HEK293T (cell line): Measurements from ENCODE around the gene C6orf62.
A peak's percentile ranks its signal among the peaks of the same experiment; 100 is the strongest.
"Not testable (repeated sequence)": the region's sequence is repeated elsewhere in the genome, so short reads cannot be mapped to it uniquely, and the experiment has no call there.

Experiments used
- CTCF ChIA-PET: fragments of 350-600 bp; formaldehyde crosslinking; extraction: SDS; loops from one replicate; lab custom pipeline; 2021; ENCODE audit warnings: antibody characterized with exemption, inconsistent platforms; lab: Yijun Ruan, JAX
- POLR2A ChIA-PET: fragments of 350-600 bp; formaldehyde crosslinking; extraction: SDS; loops from one replicate; lab custom pipeline; 2020; ENCODE audit warnings: antibody characterized with exemption, inconsistent platforms; lab: Yijun Ruan, JAX
- DNase-seq: peaks from one replicate; pipeline ENCODE4 v3.0.0; 2012; ENCODE audit warnings: mixed read lengths; ENCODE audit errors: extremely low spot score
- ARNT ChIP-seq: fragments of 450-650 bp; IDR thresholded peaks from 2 replicates; pipeline ENCODE4 v1.6.1; 2017; ENCODE audit warnings: mild to moderate bottlenecking
- BHLHE40 ChIP-seq: fragments of 450-650 bp; IDR thresholded peaks from 2 replicates; pipeline ENCODE4 v1.6.1; 2016; ENCODE audit warnings: mild to moderate bottlenecking, moderate library complexity, borderline replicate concordance
- CTBP1 ChIP-seq: fragments of 450-650 bp; IDR thresholded peaks from 2 replicates; pipeline ENCODE4 v1.6.1; 2016; ENCODE audit warnings: borderline replicate concordance
- ELF4 ChIP-seq: fragments of 450-650 bp; IDR thresholded peaks from 2 replicates; pipeline ENCODE4 v1.6.1; 2017; ENCODE audit warnings: antibody characterized with exemption
- FOXA1 ChIP-seq: fragments of 450-650 bp; IDR thresholded peaks from 2 replicates; pipeline ENCODE4 v1.6.1; 2016; ENCODE audit warnings: mild to moderate bottlenecking
- FOXK2 ChIP-seq: fragments of 450-650 bp; IDR thresholded peaks from 2 replicates; pipeline ENCODE4 v1.6.1; 2016; ENCODE audit warnings: mild to moderate bottlenecking
- FOXM1 ChIP-seq: fragments of 450-650 bp; IDR thresholded peaks from 2 replicates; pipeline ENCODE4 v1.6.1; 2017; ENCODE audit warnings: mild to moderate bottlenecking, borderline replicate concordance
- HDGF ChIP-seq: fragments of 450-650 bp; IDR thresholded peaks from 2 replicates; pipeline ENCODE4 v1.6.1; 2017; ENCODE audit warnings: antibody characterized with exemption, borderline replicate concordance
- L3MBTL2 ChIP-seq: fragments of 450-650 bp; conservative IDR thresholded peaks from 2 replicates; pipeline ENCODE4 v1.6.1; 2016; ENCODE audit warnings: mild to moderate bottlenecking
- LEF1 ChIP-seq: fragments of 450-650 bp; IDR thresholded peaks from 2 replicates; pipeline ENCODE4 v1.6.1; 2017; ENCODE audit warnings: mild to moderate bottlenecking, borderline replicate concordance
- NFRKB ChIP-seq: fragments of 450-650 bp; IDR thresholded peaks from 2 replicates; pipeline ENCODE4 v1.6.1; 2016; ENCODE audit warnings: mild to moderate bottlenecking, moderate library complexity
- PKNOX1 ChIP-seq: fragments of 450-650 bp; IDR thresholded peaks from 2 replicates; pipeline ENCODE4 v1.6.1; 2016
- SP1 ChIP-seq: fragments of 450-650 bp; IDR thresholded peaks from 2 replicates; pipeline ENCODE4 v1.6.1; 2017
- SUZ12 ChIP-seq: fragments of 450-650 bp; IDR thresholded peaks from 2 replicates; pipeline ENCODE4 v1.6.1; 2016; ENCODE audit warnings: mild to moderate bottlenecking
- TARDBP ChIP-seq: fragments of 450-650 bp; IDR thresholded peaks from 2 replicates; pipeline ENCODE4 v1.6.1; 2016
- ZNF384 ChIP-seq: fragments of 450-650 bp; IDR thresholded peaks from 2 replicates; pipeline ENCODE4 v1.6.1; 2016

Gene C6orf62

GRCh38 chr6:24761851-24762250 is 42.9 kb upstream of the C6orf62 start:
- no peak for TF ChIP-seq NFRKB
- no peak for TF ChIP-seq L3MBTL2
- no peak for TF ChIP-seq CTBP1
- TF ChIP-seq PKNOX1, result no peak
- TF ChIP-seq LEF1, result no peak
- no peak for TF ChIP-seq ARNT
- TF ChIP-seq HDGF, result no peak
- no peak for TF ChIP-seq FOXA1
- no peak for TF ChIP-seq ZNF384
- no peak for TF ChIP-seq TARDBP
- no peak for TF ChIP-seq SUZ12
- TF ChIP-seq FOXK2, result no peak
- CTCF ChIA-PET, result interaction anchor here (1.3 kb wide), 1 partner anchor 181 kb away, joined by 3 read pairs; no protein-coding TSS in a partner anchor
- no peak for DNase-seq
- POLR2A ChIA-PET, result interaction anchor here (1.2 kb wide), 1 partner anchor 40 kb away, joined by 5 read pairs; no protein-coding TSS in a partner anchor

- POLR2A ChIA-PET, result interaction anchor here (1.2 kb wide), 1 partner anchor 40 kb away, joined by 5 read pairs; no protein-coding TSS in a partner anchor
- peak; percentile 25 for DNase-seq
- CTCF ChIA-PET, result interaction anchor here (1.3 kb wide), 1 partner anchor 180 kb away, joined by 3 read pairs; no protein-coding TSS in a partner anchor
- no peak for TF ChIP-seq FOXK2
- TF ChIP-seq FOXM1, result no peak
- no peak for TF ChIP-seq LEF1
- no peak for TF ChIP-seq FOXA1
Measured at GRCh38 chr6:24761193-24761835, 42.4 kb upstream of the C6orf62 start.

- TF ChIP-seq ZNF384, result no peak
- no peak for TF ChIP-seq L3MBTL2
- TF ChIP-seq FOXM1, result no peak
- TF ChIP-seq SP1, result no peak
- TF ChIP-seq NFRKB, result no peak
- TF ChIP-seq BHLHE40, result no peak
- TF ChIP-seq ELF4, result no peak
- no peak for TF ChIP-seq HDGF
- TF ChIP-seq TARDBP, result no peak
- TF ChIP-seq CTBP1, result no peak
- TF ChIP-seq SUZ12, result no peak
- TF ChIP-seq FOXK2, result no peak
- DNase-seq, result no peak
- ChIA-PET POLR2A (no interaction called here), CTCF (interaction anchor here (0.5 kb wide), 1 partner anchor 17 kb away, joined by 4 read pairs; no protein-coding TSS in a partner anchor)
Measured at GRCh38 chr6:24760210-24760609, 41.3 kb upstream of the C6orf62 start.

GRCh38 chr6:24759718-24760117 is 40.8 kb upstream of the C6orf62 start:
- POLR2A ChIA-PET, result interaction anchor here (0.7 kb wide), 1 partner anchor 16 kb away, joined by 4 read pairs; the partner anchor contains the start of gene GMNN
- DNase-seq, result no peak
- TF ChIP-seq FOXK2 (no peak), ZNF384 (no peak), PKNOX1 (no peak), NFRKB (no peak), FOXM1 (no peak), ARNT (no peak), BHLHE40 (no peak), LEF1 (no peak), TARDBP (no peak), ELF4 (no peak), HDGF (no peak), SP1 (no peak), CTBP1 (no peak), L3MBTL2 (no peak), FOXA1 (no peak)
- CTCF ChIA-PET, result interaction anchor here (0.5 kb wide), 1 partner anchor 17 kb away, joined by 4 read pairs; no protein-coding TSS in a partner anchor

GRCh38 chr6:24757611-24758010 is 38.7 kb upstream of the C6orf62 start:
- ChIA-PET CTCF (no interaction called here), POLR2A (no interaction called here)
- TF ChIP-seq NFRKB, result no peak
- TF ChIP-seq PKNOX1, result no peak
- no peak for TF ChIP-seq FOXK2
- no peak for TF ChIP-seq FOXM1
- TF ChIP-seq L3MBTL2, result no peak
- TF ChIP-seq CTBP1, result no peak
- TF ChIP-seq TARDBP, result no peak
- DNase-seq, result no peak

- ChIA-PET CTCF (no interaction called here), POLR2A (no interaction called here)
- TF ChIP-seq TARDBP, result no peak
- TF ChIP-seq FOXM1, result no peak
- TF ChIP-seq CTBP1, result no peak
- TF ChIP-seq NFRKB, result no peak
- TF ChIP-seq BHLHE40, result no peak
- no peak for DNase-seq
Measured at GRCh38 chr6:24755279-24755678, 36.3 kb upstream of the C6orf62 start.

GRCh38 chr6:24754378-24754777 is 35.4 kb upstream of the C6orf62 start:
- POLR2A ChIA-PET, DNase-seq, CTCF ChIA-PET: not testable (repeated sequence)
